ENCODE measurements around the gene APC2. TPM values are rescaled to one million over a fixed set of nuclear protein-coding genes. Genes with fewer than 3 reads are reported as not detected.

Gene APC2
- total RNA-seq, 2 experiments from 2014 or later = 0.07 to 0.15 TPM

- H3K4me1 Mint-ChIP-seq (ENCODE audit: low read depth) = peaks cover 49% of the 10 kb centered on the region
- H3K9me3 Mint-ChIP-seq = no peaks in the 10 kb centered on the region
- POLR2A ChIA-PET = interaction anchor here (1.3 kb wide), 1 partner anchor 26 kb away, joined by 3 read pairs; no protein-coding TSS in a partner anchor
- CTCF ChIA-PET = interaction anchor here (1.0 to 1.3 kb wide), 3 partner anchors 10 to 93 kb away, joined by 3 to 4 read pairs (median 3); no protein-coding TSS in a partner anchor
- peak; percentile 69 for DNase-seq
- H3K27me3 Mint-ChIP-seq = no peaks in the 10 kb centered on the region
- peak overlapping the region; percentile 95 for H3K27ac Mint-ChIP-seq
- intact Hi-C loops (cut with micrococcal nuclease) = no loop called here
- H3K36me3 Mint-ChIP-seq = peaks cover 23% of the 10 kb centered on the region
- peak overlapping the region; percentile 94 for H3K4me3 Mint-ChIP-seq
Measured at GRCh38 chr19:1408300-1409203, 41.4 kb upstream of the APC2 start.

GRCh38 chr19:1409204-1410005, 40.5 kb upstream of the APC2 start:
- Mint-ChIP-seq H3K27ac (peak overlapping the region; percentile 95), H3K4me3 (peak overlapping the region; percentile 94), H3K27me3 (no peaks in the 10 kb centered on the region), H3K36me3 (peaks cover 23% of the 10 kb centered on the region), H3K9me3 (no peaks in the 10 kb centered on the region), H3K4me1 (ENCODE audit: low read depth) (peaks cover 56% of the 10 kb centered on the region)
- CTCF ChIA-PET = interaction anchor here (0.7 to 2.0 kb wide), 6 partner anchors 9 to 166 kb away, joined by 3 to 6 read pairs (median 4); no protein-coding TSS in a partner anchor
- no peak for DNase-seq
- POLR2A ChIA-PET = interaction anchor here (0.6 to 1.3 kb wide), 3 partner anchors 26 to 466 kb away, joined by 3 to 5 read pairs (median 3); partner anchors contain the start of gene CIRBP
- intact Hi-C loops (cut with micrococcal nuclease) = no loop called here

- Mint-ChIP-seq H3K4me3 (peak overlapping the region; percentile 94), H3K27me3 (no peaks in the 10 kb centered on the region), H3K4me1 (ENCODE audit: low read depth) (peaks cover 62% of the 10 kb centered on the region), H3K36me3 (peaks cover 24% of the 10 kb centered on the region), H3K27ac (peak overlapping the region; percentile 95), H3K9me3 (no peaks in the 10 kb centered on the region)
- POLR2A ChIA-PET = interaction anchor here (0.6 to 1.3 kb wide), 2 partner anchors 141 to 465 kb away, joined by 3 to 5 read pairs; partner anchors contain the start of gene CIRBP
- CTCF ChIA-PET = interaction anchor here (0.7 to 2.0 kb wide), 3 partner anchors 142 to 166 kb away, joined by 4 to 6 read pairs (median 5); no protein-coding TSS in a partner anchor
- DNase-seq = peak; percentile 68
- intact Hi-C loops (cut with micrococcal nuclease) = no loop called here
Measured at GRCh38 chr19:1410136-1410786, 39.7 kb upstream of the APC2 start.

GRCh38 chr19:1410789-1411188, 39.1 kb upstream of the APC2 start:
- Mint-ChIP-seq H3K4me3 (peak overlapping the region; percentile 94), H3K27ac (peak overlapping the region; percentile 95), H3K36me3 (peaks cover 28% of the 10 kb centered on the region), H3K27me3 (no peaks in the 10 kb centered on the region), H3K9me3 (no peaks in the 10 kb centered on the region), H3K4me1 (ENCODE audit: low read depth) (peaks cover 68% of the 10 kb centered on the region)
- ChIA-PET CTCF (interaction anchor here (2.0 kb wide), 1 partner anchor 167 kb away, joined by 6 read pairs; no protein-coding TSS in a partner anchor), POLR2A (no interaction called here)
- intact Hi-C loops (cut with micrococcal nuclease) = no loop called here
- no peak for DNase-seq

GRCh38 chr19:1411255-1412191, 38.4 kb upstream of the APC2 start:
- CTCF ChIA-PET = interaction anchor here (0.6 to 2.0 kb wide), 2 partner anchors 168 to 663 kb away, joined by 3 to 6 read pairs; no protein-coding TSS in a partner anchor
- H3K4me1 Mint-ChIP-seq (ENCODE audit: low read depth) = peaks cover 74% of the 10 kb centered on the region
- intact Hi-C loops (cut with micrococcal nuclease) = no loop called here
- peak; percentile 59 for DNase-seq
- H3K27ac Mint-ChIP-seq = peak overlapping the region; percentile 75
- no peak overlapping the region for H3K4me3 Mint-ChIP-seq
- H3K9me3 Mint-ChIP-seq = no peaks in the 10 kb centered on the region
- no peaks in the 10 kb centered on the region for H3K27me3 Mint-ChIP-seq
- H3K36me3 Mint-ChIP-seq = peaks cover 30% of the 10 kb centered on the region
- POLR2A ChIA-PET = no interaction called here

- Mint-ChIP-seq H3K4me3 (no peak overlapping the region), H3K27me3 (no peaks in the 10 kb centered on the region), H3K27ac (peak overlapping the region; percentile 85), H3K36me3 (peaks cover 34% of the 10 kb centered on the region), H3K4me1 (ENCODE audit: low read depth) (peaks cover 75% of the 10 kb centered on the region), H3K9me3 (no peaks in the 10 kb centered on the region)
- intact Hi-C loops (cut with micrococcal nuclease) = no loop called here
- POLR2A ChIA-PET = interaction anchor here (0.7 to 1.8 kb wide), 2 partner anchors 15 to 32 kb away, joined by 3 to 5 read pairs; no protein-coding TSS in a partner anchor
- DNase-seq = no peak
- CTCF ChIA-PET = interaction anchor here (0.5 to 1.0 kb wide), 3 partner anchors 25 to 662 kb away, joined by 3 read pairs; no protein-coding TSS in a partner anchor
Measured at GRCh38 chr19:1412323-1412923, 37.5 kb upstream of the APC2 start.

GRCh38 chr19:1412995-1413800, 36.7 kb upstream of the APC2 start:
- peak; percentile 51 for DNase-seq
- no peaks in the 10 kb centered on the region for H3K27me3 Mint-ChIP-seq
- peaks cover 77% of the 10 kb centered on the region for H3K4me1 Mint-ChIP-seq (ENCODE audit: low read depth)
- ChIA-PET POLR2A (interaction anchor here (0.7 to 1.8 kb wide), 2 partner anchors 14 to 32 kb away, joined by 3 to 5 read pairs; no protein-coding TSS in a partner anchor), CTCF (interaction anchor here (0.8 to 1.0 kb wide), 3 partner anchors 9 to 32 kb away, joined by 3 to 4 read pairs (median 3); no protein-coding TSS in a partner anchor)
- no peak overlapping the region for H3K4me3 Mint-ChIP-seq
- H3K27ac Mint-ChIP-seq = peak overlapping the region; percentile 85
- intact Hi-C loops (cut with micrococcal nuclease) = no loop called here
- H3K36me3 Mint-ChIP-seq = peaks cover 37% of the 10 kb centered on the region
- H3K9me3 Mint-ChIP-seq = no peaks in the 10 kb centered on the region

GRCh38 chr19:1416014-1416841, 33.7 kb upstream of the APC2 start:
- DNase-seq = no peak
- Mint-ChIP-seq H3K27ac (peak overlapping the region; percentile 81), H3K4me3 (no peak overlapping the region), H3K27me3 (no peaks in the 10 kb centered on the region), H3K36me3 (peaks cover 31% of the 10 kb centered on the region), H3K4me1 (ENCODE audit: low read depth) (peaks cover 53% of the 10 kb centered on the region), H3K9me3 (no peaks in the 10 kb centered on the region)
- CTCF ChIA-PET = interaction anchor here (0.5 kb wide), 1 partner anchor 68 kb away, joined by 5 read pairs; no protein-coding TSS in a partner anchor
- intact Hi-C loops (cut with micrococcal nuclease) = no loop called here
- POLR2A ChIA-PET = no interaction called here

- no peak overlapping the region for H3K27ac Mint-ChIP-seq
- peaks cover 32% of the 10 kb centered on the region for H3K36me3 Mint-ChIP-seq
- intact Hi-C loops (cut with micrococcal nuclease) = no loop called here
- ChIA-PET CTCF (no interaction called here), POLR2A (no interaction called here)
- no peaks in the 10 kb centered on the region for H3K9me3 Mint-ChIP-seq
- no peak overlapping the region for H3K4me3 Mint-ChIP-seq
- H3K27me3 Mint-ChIP-seq = no peaks in the 10 kb centered on the region
- DNase-seq = no peak
- H3K4me1 Mint-ChIP-seq (ENCODE audit: low read depth) = peaks cover 44% of the 10 kb centered on the region
Measured at GRCh38 chr19:1417145-1417544, 32.8 kb upstream of the APC2 start.
